DOHH2 (cell line): Measurements from ENCODE around the gene GFM1.
A peak's percentile ranks its signal among the peaks of the same experiment; 100 is the strongest.

Experiments used
- H3F3A ChIP-seq: fragments of 200-600 bp; sonication (generic), shearing (Covaris generic); 2 replicates; pipeline ENCODE4 v1.6.0; 2016; ENCODE audit warnings: antibody characterized with exemption, mild to moderate bottlenecking; ENCODE audit not compliant: control insufficient read depth, insufficient read depth
- H3K27ac ChIP-seq: fragments of 200-600 bp; sonication (generic); 2 replicates; pipeline ENCODE4 v1.5.1; 2014; ENCODE audit warnings: low read depth, mild to moderate bottlenecking, low read length, moderate library complexity
- H3K27me3 ChIP-seq: fragments of 200-600 bp; sonication (generic); 2 replicates; pipeline ENCODE4 v1.6.1; 2014; ENCODE audit warnings: mild to moderate bottlenecking, low read length, mixed read lengths; ENCODE audit not compliant: control insufficient read depth
- H3K36me3 ChIP-seq: fragments of 200-600 bp; sonication (generic); 2 replicates; pipeline ENCODE4 v1.6.1; 2014; ENCODE audit warnings: mild to moderate bottlenecking, low read length, moderate library complexity, mixed read lengths; ENCODE audit not compliant: control insufficient read depth
- H3K4me1 ChIP-seq: fragments of 200-600 bp; sonication (generic); 2 replicates; pipeline ENCODE4 v1.6.1; 2014; ENCODE audit warnings: mild to moderate bottlenecking, low read length, mixed read lengths; ENCODE audit not compliant: control insufficient read depth
- H3K4me2 ChIP-seq: fragments of 200-600 bp; sonication (generic); 2 replicates; pipeline ENCODE4 v1.6.0; 2014; ENCODE audit warnings: mild to moderate bottlenecking, low read length, moderate library complexity
- H3K4me3 ChIP-seq: fragments of 200-600 bp; sonication (generic); 2 replicates; pipeline ENCODE4 v1.5.1; 2014; ENCODE audit warnings: mild to moderate bottlenecking, low read length, mixed read lengths
- H3K79me2 ChIP-seq: fragments of 200-600 bp; sonication (generic); 2 replicates; pipeline ENCODE4 v1.6.1; 2014; ENCODE audit warnings: mild to moderate bottlenecking, low read length, mixed read lengths; ENCODE audit not compliant: control insufficient read depth
- H3K9me2 ChIP-seq: fragments of 200-600 bp; sonication (generic); replicated peaks from 2 replicates; pipeline ENCODE4 v1.6.1; 2014; ENCODE audit warnings: mild to moderate bottlenecking, low read length, mixed read lengths; ENCODE audit not compliant: control insufficient read depth
- H3K9me3 ChIP-seq: fragments of 200-600 bp; sonication (generic); 2 replicates; pipeline ENCODE4 v1.6.1; 2014; ENCODE audit warnings: antibody characterized with exemption, low read length, mixed read lengths; ENCODE audit not compliant: control insufficient read depth, insufficient read depth
- H4K20me1 ChIP-seq: fragments of 200-600 bp; sonication (generic); 2 replicates; pipeline ENCODE4 v1.6.0; 2014; ENCODE audit warnings: low read depth, mild to moderate bottlenecking, antibody characterized with exemption, low read length, moderate library complexity; ENCODE audit not compliant: control insufficient read depth, insufficient read depth
- EZH2phosphoT487 ChIP-seq: fragments of 200-600 bp; sonication (generic); IDR thresholded peaks from 2 replicates; pipeline ENCODE4 v1.6.1; 2017; ENCODE audit warnings: borderline replicate concordance, mild to moderate bottlenecking, antibody characterized with exemption, low read length, moderate library complexity, mixed read lengths
- TF ChIP-seq, protein P1 (sequence below): fragments of 200-600 bp; sonication (generic); IDR thresholded peaks from one replicate; pipeline ENCODE4 v1.5.1; 2014; ENCODE audit warnings: antibody characterized with exemption, mild to moderate bottlenecking, low read depth, low read length; ENCODE audit not compliant: poor library complexity, severe bottlenecking

GFM1 gene

GRCh38 chr3:158658889-158659288 is 14.6 kb downstream of the GFM1 start:
- Histone ChIP-seq H3K79me2 (no peaks in the 10 kb centered on the region), H3K9me3 (no peaks in the 10 kb centered on the region), H3K9me2 (no peaks in the 10 kb centered on the region), H3F3A (no peaks in the 10 kb centered on the region; the same call in 1 of the 2 replicates), H3K4me3 (no peak overlapping the region), H3K36me3 (peaks cover 76% of the 10 kb centered on the region), H3K27ac (no peak overlapping the region), H3K4me1 (no peaks in the 10 kb centered on the region), H3K4me2 (no peak overlapping the region), H4K20me1 (no peaks in the 10 kb centered on the region; the same call in 1 of the 2 replicates), H3K27me3 (no peaks in the 10 kb centered on the region)
- TF ChIP-seq, protein P1, sequence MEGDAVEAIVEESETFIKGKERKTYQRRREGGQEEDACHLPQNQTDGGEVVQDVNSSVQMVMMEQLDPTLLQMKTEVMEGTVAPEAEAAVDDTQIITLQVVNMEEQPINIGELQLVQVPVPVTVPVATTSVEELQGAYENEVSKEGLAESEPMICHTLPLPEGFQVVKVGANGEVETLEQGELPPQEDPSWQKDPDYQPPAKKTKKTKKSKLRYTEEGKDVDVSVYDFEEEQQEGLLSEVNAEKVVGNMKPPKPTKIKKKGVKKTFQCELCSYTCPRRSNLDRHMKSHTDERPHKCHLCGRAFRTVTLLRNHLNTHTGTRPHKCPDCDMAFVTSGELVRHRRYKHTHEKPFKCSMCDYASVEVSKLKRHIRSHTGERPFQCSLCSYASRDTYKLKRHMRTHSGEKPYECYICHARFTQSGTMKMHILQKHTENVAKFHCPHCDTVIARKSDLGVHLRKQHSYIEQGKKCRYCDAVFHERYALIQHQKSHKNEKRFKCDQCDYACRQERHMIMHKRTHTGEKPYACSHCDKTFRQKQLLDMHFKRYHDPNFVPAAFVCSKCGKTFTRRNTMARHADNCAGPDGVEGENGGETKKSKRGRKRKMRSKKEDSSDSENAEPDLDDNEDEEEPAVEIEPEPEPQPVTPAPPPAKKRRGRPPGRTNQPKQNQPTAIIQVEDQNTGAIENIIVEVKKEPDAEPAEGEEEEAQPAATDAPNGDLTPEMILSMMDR, result no peak
- no peak for TF ChIP-seq EZH2phosphoT487

DNA sequence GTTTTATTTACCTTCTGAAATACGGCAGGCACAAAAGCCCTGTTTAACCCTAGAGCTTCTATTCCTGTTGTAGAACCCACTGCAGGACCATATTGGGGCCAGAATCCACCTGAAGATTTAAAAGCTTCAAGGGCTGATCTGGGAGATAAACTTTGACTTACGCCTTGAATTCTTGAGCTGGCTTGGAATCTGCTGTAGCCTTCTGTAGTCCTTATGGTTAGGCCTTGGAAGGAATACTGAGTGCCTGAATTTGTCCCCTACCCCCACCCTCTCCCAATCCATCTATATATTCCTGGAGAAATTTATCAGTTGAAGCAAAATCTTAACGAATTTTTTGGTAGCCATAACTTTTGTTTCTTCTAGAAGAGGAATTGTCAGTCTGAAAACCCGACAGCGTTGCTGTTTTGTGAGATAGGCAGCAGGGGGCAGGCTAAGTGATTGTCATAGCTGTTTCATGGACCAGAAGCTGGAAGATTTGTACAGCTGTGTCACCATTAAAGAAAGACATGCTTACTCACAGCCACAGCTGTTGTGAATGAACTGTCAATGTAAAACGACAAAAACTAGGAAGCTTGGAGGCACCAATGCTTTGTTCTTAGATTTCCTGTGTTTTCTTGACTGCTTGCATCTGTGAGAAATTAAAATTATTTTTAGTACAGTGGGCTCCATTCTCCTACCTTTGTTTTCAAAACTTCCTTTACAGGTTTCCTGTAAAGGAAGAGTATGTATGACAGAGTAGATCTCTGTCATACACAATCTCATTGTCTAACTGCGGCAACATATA is 15.3 kb downstream of the GFM1 start:
- no peaks in the 10 kb centered on the region for H3K79me2 ChIP-seq
- H3K4me1 ChIP-seq, result no peaks in the 10 kb centered on the region
- H3K27me3 ChIP-seq, result no peaks in the 10 kb centered on the region
- H4K20me1 ChIP-seq, result no peaks in the 10 kb centered on the region; the same call in 1 of the 2 replicates
- no peaks in the 10 kb centered on the region for H3K9me2 ChIP-seq
- H3K4me3 ChIP-seq, result no peak overlapping the region
- H3K9me3 ChIP-seq, result no peaks in the 10 kb centered on the region
- H3K4me2 ChIP-seq, result no peak overlapping the region
- H3K36me3 ChIP-seq, result peaks cover 77% of the 10 kb centered on the region
- no peak overlapping the region for H3K27ac ChIP-seq
- H3F3A ChIP-seq, result no peaks in the 10 kb centered on the region; the same call in 1 of the 2 replicates
- no peak for TF ChIP-seq EZH2phosphoT487
- TF ChIP-seq, protein P1, result peak; percentile 83

DNA sequence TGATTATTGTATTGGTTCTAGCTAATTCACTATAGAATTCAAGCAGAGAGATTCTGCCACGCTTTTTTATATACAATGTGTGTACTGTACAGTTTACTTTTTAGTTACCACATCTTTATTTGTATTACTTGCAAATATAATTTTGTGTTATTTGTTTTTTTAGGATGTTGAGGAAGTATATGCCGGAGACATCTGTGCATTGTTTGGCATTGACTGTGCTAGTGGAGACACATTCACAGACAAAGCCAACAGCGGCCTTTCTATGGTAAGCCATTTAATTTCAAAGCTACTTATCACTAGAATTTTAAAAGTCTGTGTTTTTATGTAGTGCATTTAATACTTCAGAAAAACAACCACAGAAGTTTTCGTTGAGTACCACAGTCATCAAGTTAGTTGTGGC is 16.4 kb downstream of the GFM1 start:
- H3K9me2 ChIP-seq, result no peaks in the 10 kb centered on the region
- H3K27ac ChIP-seq, result no peak overlapping the region
- H3K9me3 ChIP-seq, result no peaks in the 10 kb centered on the region
- H3K4me1 ChIP-seq, result no peaks in the 10 kb centered on the region
- no peaks in the 10 kb centered on the region for H3K27me3 ChIP-seq
- no peaks in the 10 kb centered on the region; the same call in 1 of the 2 replicates for H3F3A ChIP-seq
- TF ChIP-seq EZH2phosphoT487, result no peak
- TF ChIP-seq, protein P1, result no peak
- H3K79me2 ChIP-seq, result no peaks in the 10 kb centered on the region
- H4K20me1 ChIP-seq, result no peaks in the 10 kb centered on the region; the same call in 1 of the 2 replicates
- peaks cover 80% of the 10 kb centered on the region for H3K36me3 ChIP-seq
- H3K4me2 ChIP-seq, result no peak overlapping the region
- no peak overlapping the region for H3K4me3 ChIP-seq
